ENCODE measurements around the gene SOX4. TPM values are rescaled to one million over a fixed set of nuclear protein-coding genes. Genes with fewer than 3 reads are reported as not detected.

The SOX4 gene
- total RNA-seq, 2 experiments from 2014 or later: 1.6 TPM

DNA sequence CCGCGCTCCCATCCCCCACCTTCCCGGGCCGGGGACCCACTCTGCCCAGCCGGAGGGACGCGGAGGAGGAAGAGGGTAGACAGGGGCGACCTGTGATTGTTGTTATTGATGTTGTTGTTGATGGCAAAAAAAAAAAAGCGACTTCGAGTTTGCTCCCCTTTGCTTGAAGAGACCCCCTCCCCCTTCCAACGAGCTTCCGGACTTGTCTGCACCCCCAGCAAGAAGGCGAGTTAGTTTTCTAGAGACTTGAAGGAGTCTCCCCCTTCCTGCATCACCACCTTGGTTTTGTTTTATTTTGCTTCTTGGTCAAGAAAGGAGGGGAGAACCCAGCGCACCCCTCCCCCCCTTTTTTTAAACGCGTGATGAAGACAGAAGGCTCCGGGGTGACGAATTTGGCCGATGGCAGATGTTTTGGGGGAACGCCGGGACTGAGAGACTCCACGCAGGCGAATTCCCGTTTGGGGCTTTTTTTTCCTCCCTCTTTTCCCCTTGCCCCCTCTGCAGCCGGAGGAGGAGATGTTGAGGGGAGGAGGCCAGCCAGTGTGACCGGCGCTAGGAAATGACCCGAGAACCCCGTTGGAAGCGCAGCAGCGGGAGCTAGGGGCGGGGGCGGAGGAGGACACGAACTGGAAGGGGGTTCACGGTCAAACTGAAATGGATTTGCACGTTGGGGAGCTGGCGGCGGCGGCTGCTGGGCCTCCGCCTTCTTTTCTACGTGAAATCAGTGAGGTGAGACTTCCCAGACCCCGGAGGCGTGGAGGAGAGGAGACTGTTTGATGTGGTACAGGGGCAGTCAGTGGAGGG is 2.8 kb downstream of the SOX4 start:
- no peaks in the 10 kb centered on the region for H3K9me3 Mint-ChIP-seq
- CTCF ChIA-PET: interaction anchor here (0.7 to 3.4 kb wide), 2 partner anchors 8 to 9 kb away, joined by 3 to 17 read pairs; no protein-coding TSS in a partner anchor
- peak; percentile 12 for ATAC-seq
- peak; percentile 57 for DNase-seq
- POLR2A ChIA-PET: interaction anchor here (0.7 to 1.4 kb wide), 3 partner anchors 84 to 1193 kb away, joined by 3 read pairs; no protein-coding TSS in a partner anchor
- peak overlapping the region; percentile 79 for H3K4me3 Mint-ChIP-seq
- peaks cover 30% of the 10 kb centered on the region for H3K4me1 Mint-ChIP-seq (ENCODE audit: low read depth)
- peak overlapping the region; percentile 50 for H3K27ac Mint-ChIP-seq
- TF ChIP-seq, protein P1, sequence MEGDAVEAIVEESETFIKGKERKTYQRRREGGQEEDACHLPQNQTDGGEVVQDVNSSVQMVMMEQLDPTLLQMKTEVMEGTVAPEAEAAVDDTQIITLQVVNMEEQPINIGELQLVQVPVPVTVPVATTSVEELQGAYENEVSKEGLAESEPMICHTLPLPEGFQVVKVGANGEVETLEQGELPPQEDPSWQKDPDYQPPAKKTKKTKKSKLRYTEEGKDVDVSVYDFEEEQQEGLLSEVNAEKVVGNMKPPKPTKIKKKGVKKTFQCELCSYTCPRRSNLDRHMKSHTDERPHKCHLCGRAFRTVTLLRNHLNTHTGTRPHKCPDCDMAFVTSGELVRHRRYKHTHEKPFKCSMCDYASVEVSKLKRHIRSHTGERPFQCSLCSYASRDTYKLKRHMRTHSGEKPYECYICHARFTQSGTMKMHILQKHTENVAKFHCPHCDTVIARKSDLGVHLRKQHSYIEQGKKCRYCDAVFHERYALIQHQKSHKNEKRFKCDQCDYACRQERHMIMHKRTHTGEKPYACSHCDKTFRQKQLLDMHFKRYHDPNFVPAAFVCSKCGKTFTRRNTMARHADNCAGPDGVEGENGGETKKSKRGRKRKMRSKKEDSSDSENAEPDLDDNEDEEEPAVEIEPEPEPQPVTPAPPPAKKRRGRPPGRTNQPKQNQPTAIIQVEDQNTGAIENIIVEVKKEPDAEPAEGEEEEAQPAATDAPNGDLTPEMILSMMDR (IDR thresholded peaks at IDR 0.05): no peak
- intact Hi-C loops (cut with micrococcal nuclease): loop anchor here (5.0 kb wide), 1 partner anchor 71 kb away; no protein-coding TSS in a partner anchor
- no peaks in the 10 kb centered on the region for H3K36me3 Mint-ChIP-seq (ENCODE audit: low read depth)
- H3K27me3 Mint-ChIP-seq: peaks cover 44% of the 10 kb centered on the region

DNA sequence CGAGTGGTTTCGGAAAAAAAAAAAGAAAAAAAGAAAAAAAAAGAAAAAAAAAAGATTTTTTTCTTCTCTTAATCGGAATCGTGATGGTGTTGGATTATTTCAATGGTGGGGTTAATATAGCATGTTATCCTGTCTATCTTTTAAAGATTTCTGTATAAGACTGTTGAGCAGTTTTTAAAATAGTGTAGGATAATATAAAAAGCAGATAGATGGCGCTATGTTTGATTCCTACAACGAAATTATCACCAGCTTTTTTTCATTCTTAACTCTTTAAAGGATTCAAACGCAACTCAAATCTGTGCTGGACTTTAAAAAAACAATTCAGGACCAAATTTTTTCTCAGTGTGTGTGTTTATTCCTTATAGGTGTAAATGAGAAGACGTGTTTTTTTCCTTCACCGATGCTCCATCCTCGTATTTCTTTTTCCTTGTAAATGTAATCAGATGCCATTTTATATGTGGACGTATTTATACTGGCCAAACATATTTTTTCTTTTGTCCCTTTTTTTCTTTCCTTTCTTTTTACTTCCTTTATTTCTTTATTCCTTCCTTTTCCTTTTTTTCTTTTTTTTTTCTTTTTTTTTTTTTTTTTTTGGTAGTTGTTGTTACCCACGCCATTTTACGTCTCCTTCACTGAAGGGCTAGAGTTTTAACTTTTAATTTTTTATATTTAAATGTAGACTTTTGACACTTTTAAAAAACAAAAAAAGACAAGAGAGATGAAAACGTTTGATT is 3.6 kb downstream of the SOX4 start:
- Mint-ChIP-seq H3K36me3 (ENCODE audit: low read depth) (no peaks in the 10 kb centered on the region), H3K27me3 (peaks cover 42% of the 10 kb centered on the region), H3K4me1 (ENCODE audit: low read depth) (peaks cover 30% of the 10 kb centered on the region), H3K4me3 (peak overlapping the region; percentile 79), H3K9me3 (no peaks in the 10 kb centered on the region), H3K27ac (peak overlapping the region; percentile 50)
- intact Hi-C loops (cut with micrococcal nuclease): loop anchor here (5.0 kb wide), 1 partner anchor 70 kb away; no protein-coding TSS in a partner anchor
- TF ChIP-seq, protein P1 (IDR thresholded peaks at IDR 0.05): peak; percentile 62
- CTCF ChIA-PET: interaction anchor here (3.4 kb wide), 1 partner anchor 8 kb away, joined by 17 read pairs; no protein-coding TSS in a partner anchor
- ATAC-seq: peak; percentile 28
- POLR2A ChIA-PET: interaction anchor here (0.7 to 1.4 kb wide), 3 partner anchors 83 to 1194 kb away, joined by 3 read pairs; no protein-coding TSS in a partner anchor
- no peak for DNase-seq

DNA sequence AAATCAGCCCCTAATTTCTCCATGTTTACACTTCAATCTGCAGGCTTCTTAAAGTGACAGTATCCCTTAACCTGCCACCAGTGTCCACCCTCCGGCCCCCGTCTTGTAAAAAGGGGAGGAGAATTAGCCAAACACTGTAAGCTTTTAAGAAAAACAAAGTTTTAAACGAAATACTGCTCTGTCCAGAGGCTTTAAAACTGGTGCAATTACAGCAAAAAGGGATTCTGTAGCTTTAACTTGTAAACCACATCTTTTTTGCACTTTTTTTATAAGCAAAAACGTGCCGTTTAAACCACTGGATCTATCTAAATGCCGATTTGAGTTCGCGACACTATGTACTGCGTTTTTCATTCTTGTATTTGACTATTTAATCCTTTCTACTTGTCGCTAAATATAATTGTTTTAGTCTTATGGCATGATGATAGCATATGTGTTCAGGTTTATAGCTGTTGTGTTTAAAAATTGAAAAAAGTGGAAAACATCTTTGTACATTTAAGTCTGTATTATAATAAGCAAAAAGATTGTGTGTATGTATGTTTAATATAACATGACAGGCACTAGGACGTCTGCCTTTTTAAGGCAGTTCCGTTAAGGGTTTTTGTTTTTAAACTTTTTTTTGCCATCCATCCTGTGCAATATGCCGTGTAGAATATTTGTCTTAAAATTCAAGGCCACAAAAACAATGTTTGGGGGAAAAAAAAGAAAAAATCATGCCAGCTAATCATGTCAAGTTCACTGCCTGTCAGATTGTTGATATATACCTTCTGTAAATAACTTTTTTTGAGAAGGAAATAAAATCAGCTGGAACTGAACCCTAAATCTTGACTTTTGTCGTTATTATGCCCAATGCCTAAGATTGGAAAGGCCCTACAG is 4.5 kb downstream of the SOX4 start:
- ChIA-PET CTCF (interaction anchor here (0.6 to 3.4 kb wide), 2 partner anchors 9 to 10 kb away, joined by 3 to 17 read pairs; no protein-coding TSS in a partner anchor), POLR2A (interaction anchor here (0.6 to 1.6 kb wide), 2 partner anchors 10 to 178 kb away, joined by 3 to 7 read pairs; no protein-coding TSS in a partner anchor)
- DNase-seq: no peak
- no peaks in the 10 kb centered on the region for H3K36me3 Mint-ChIP-seq (ENCODE audit: low read depth)
- peak overlapping the region; percentile 46 for H3K4me3 Mint-ChIP-seq
- H3K4me1 Mint-ChIP-seq (ENCODE audit: low read depth): peaks cover 30% of the 10 kb centered on the region
- peaks cover 40% of the 10 kb centered on the region for H3K27me3 Mint-ChIP-seq
- H3K27ac Mint-ChIP-seq: no peak overlapping the region
- ATAC-seq: no peak
- H3K9me3 Mint-ChIP-seq: no peaks in the 10 kb centered on the region
- TF ChIP-seq, protein P1 (IDR thresholded peaks at IDR 0.05): no peak
- intact Hi-C loops (cut with micrococcal nuclease): loop anchor here (5.0 kb wide), 1 partner anchor 69 kb away; no protein-coding TSS in a partner anchor

DNA sequence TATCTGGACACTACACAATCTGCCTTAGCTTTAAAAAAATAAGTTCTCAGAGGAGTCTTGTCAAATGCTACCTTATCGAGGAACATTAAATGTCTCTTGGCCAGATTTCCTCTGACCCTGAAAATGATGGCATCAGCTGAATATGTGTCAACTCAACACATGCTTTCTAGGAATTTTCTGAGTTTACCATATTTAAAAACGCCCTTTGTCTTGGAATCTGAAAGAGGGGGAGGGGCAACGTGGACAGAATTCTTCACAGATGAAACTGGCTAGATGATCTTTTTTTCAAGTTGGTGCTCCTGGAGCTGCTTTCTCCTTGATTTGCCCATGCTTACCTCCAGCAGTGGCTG is 5.1 kb downstream of the SOX4 start:
- Mint-ChIP-seq H3K9me3 (no peaks in the 10 kb centered on the region), H3K4me1 (ENCODE audit: low read depth) (peaks cover 30% of the 10 kb centered on the region), H3K4me3 (no peak overlapping the region), H3K27me3 (peaks cover 40% of the 10 kb centered on the region), H3K27ac (no peak overlapping the region), H3K36me3 (ENCODE audit: low read depth) (no peaks in the 10 kb centered on the region)
- intact Hi-C loops (cut with micrococcal nuclease): loop anchor here (5.0 kb wide), 1 partner anchor 69 kb away; no protein-coding TSS in a partner anchor
- no peak for DNase-seq
- CTCF ChIA-PET: interaction anchor here (3.4 kb wide), 1 partner anchor 10 kb away, joined by 17 read pairs; no protein-coding TSS in a partner anchor
- no peak for ATAC-seq
- TF ChIP-seq, protein P1 (IDR thresholded peaks at IDR 0.05): no peak
- POLR2A ChIA-PET: interaction anchor here (1.6 kb wide), 1 partner anchor 11 kb away, joined by 7 read pairs; no protein-coding TSS in a partner anchor

Data from activated CD8-positive, alpha-beta T cell treated with anti-CD3 and anti-CD28 coated beads for 36 hours (primary cell).